ENCODE measurements around the gene NAALADL1. TPM values are rescaled to one million over a fixed set of nuclear protein-coding genes. Genes with fewer than 3 reads are reported as not detected.

The NAALADL1 gene
- total and polyA plus RNA-seq, 9 of the 15 experiments (the other 6 are each of a cell fraction or from before 2014, with no cell fraction given), result 0.06 to 0.72 (median 0.22) TPM; not detected in 4

DNA sequence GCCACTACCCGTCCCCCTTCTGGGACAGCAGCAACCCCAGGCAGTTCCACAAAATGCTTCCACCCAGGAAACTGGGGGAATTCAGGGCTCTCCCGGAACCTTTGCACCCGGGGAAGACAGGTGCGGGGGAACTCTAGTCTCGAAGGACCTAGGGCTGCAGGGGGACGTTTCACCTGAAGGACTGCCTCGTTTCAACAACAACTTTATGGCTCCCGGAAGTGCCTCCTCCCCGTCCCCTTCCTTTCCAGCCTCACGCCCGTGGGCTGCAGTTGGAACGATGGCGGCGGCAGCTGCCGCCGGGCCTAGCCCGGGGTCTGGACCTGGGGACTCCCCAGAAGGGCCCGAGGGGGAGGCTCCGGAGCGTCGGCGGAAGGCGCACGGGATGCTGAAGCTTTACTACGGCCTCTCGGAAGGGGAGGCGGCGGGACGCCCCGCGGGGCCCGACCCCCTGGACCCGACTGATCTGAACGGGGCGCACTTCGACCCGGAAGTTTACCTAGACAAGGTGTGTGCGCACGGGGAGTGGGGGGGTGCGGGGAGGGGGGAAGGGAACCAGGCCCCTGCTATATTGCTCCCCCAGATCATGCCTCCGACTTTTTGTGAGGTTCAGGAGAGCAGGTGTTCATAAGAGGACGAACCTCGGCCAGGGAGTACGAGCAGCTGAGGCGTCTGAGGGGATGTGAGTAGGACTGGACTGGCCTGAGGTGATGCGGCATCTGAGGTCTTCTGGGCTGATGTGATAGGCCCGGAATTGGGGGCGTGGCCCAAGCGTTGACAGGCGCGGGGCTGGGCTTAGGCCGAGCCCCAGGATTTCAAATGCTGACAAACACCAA lies 37.8 kb upstream of the NAALADL1 start, which contains the start of gene VPS51:
VPS51 (plus strand) TSS at position 241 of the 833 bp plus-strand sequence; CDS start at position 278, 37 bp downstream.
- Histone ChIP-seq H3K9ac (ENCODE audit: insufficient read depth in 1 of 2, low read depth in 2 of 2, low read length in 2 of 2) (peak within 1 kb of the TSS; percentile 75 to 90), H3K36me3 (ENCODE audit: control insufficient read depth, insufficient read depth, low read length) (peaks cover 16% of the 10 kb centered on the region; the same call in 2 of the 3 replicates), H3K27me3 (ENCODE audit: control insufficient read depth in 2 of 2, insufficient read depth in 2 of 2, low read length in 2 of 2) (no peaks in the 10 kb centered on the region), H3K4me3 (peak within 1 kb of the TSS; percentile 78), H3K9me1 (ENCODE audit: control insufficient read depth, insufficient read depth, low read length) (no peaks in the 10 kb centered on the region), H3K4me2 (ENCODE audit: insufficient read depth, low read length) (peak within 1 kb of the TSS; percentile 80), H3K79me2 (ENCODE audit: control insufficient read depth, insufficient read depth, low read length) (peaks cover 16% of the 10 kb centered on the region), H3K27ac (ENCODE audit: extremely low read depth, low read depth, low read length) (peak within 1 kb of the TSS; percentile 81), H3K4me1 (replicated peaks in 1 of 2; ENCODE audit: control insufficient read depth in 2 of 2, insufficient read depth in 2 of 2, low read length in 2 of 2) (peaks cover 11 to 14% of the 10 kb centered on the region in 2 experiments; a peak in 4 of 5 replicates), H4K20me1 (replicated peaks; ENCODE audit: control insufficient read depth, insufficient read depth, low read length) (no peaks in the 10 kb centered on the region), H2AFZ (ENCODE audit: low read depth, low read length) (peak within 1 kb of the TSS; percentile 100), H3K9me3 (replicated peaks; ENCODE audit: control insufficient read depth, insufficient read depth, low read depth, low read length) (no peaks in the 10 kb centered on the region)
- ATAC-seq (peak; percentile 100), FAIRE-seq (peak; percentile 99), DNase-seq (ENCODE audit: extremely low read depth in 1 of 4, low spot score in 3 of 4) (peak; percentile 93 to 96 (median 94))
- intact Hi-C loops (cut with micrococcal nuclease) (no loop called here), in situ Hi-C loops (cut with MboI) (no loop called here)
- ChIA-PET CTCF (ENCODE audit: low intra/inter-chr PET ratio) (interaction anchor here (1.1 kb wide), 1 partner anchor 83 kb away, joined by 3 read pairs; no protein-coding TSS in a partner anchor), POLR2A (interaction anchor here (0.5 to 8.4 kb wide), 11 partner anchors 8 to 733 kb away, joined by 3 to 92 read pairs (median 4); partner anchors contain the start of genes ARL2, CDC42BPG, TM7SF2 and ZNHIT2)
- BruUV-seq (replicated peaks), result TSS peak; percentile 62
- 0% methylated on average over 17 of the region's 52 CpGs for WGBS (ENCODE audit: insufficient coverage, low coverage, missing lambda C conversion rate)
- TF ChIP-seq AFF4 (CRISPR knock-in tag; IDR thresholded peaks at IDR 0.05) (no peak), ZBTB1 (CRISPR knock-in tag; IDR thresholded peaks at IDR 0.05; ENCODE audit: borderline replicate concordance, low read depth) (0 out of 2 replicates have a peak, but pooled peaks have one; percentile 26), MEF2A (IDR thresholded peaks at IDR 0.05; ENCODE audit: control insufficient read depth, low read depth, low read length) (peak; percentile 82), RCOR1 (IDR thresholded peaks at IDR 0.05; ENCODE audit: borderline replicate concordance in 1 of 2, low read depth in 2 of 2, low read length in 2 of 2) (peak in 1 of 2 experiments; percentile 85; a peak in 2 of 4 replicates), ZNF75A (CRISPR knock-in tag; IDR thresholded peaks at IDR 0.05) (no peak), CREB3 (tag; conservative IDR thresholded peaks at IDR 0.05; ENCODE audit: low read depth) (no peak), CBX1 (IDR thresholded peaks at IDR 0.05; ENCODE audit: low read depth) (peak; percentile 79), NR2C1 (IDR thresholded peaks at IDR 0.05) (peak; percentile 97), NR2C1 (tag; IDR thresholded peaks at IDR 0.05) (peak; percentile 97), TCF7L2 (IDR thresholded peaks at IDR 0.05; ENCODE audit: low read depth, low read length) (peak; percentile 36; the same call in 1 of the 2 replicates), SRF (CRISPR knock-in tag; IDR thresholded peaks at IDR 0.05) (0 out of 4 replicates have a peak, but pooled peaks of 1 of the 2 experiments have one; percentile 43), RFX7 (CRISPR knock-in tag; IDR thresholded peaks at IDR 0.05) (no peak), SETDB1 (IDR thresholded peaks at IDR 0.05; ENCODE audit: low read length) (peak; percentile 30), ELF4 (CRISPR knock-in tag; IDR thresholded peaks at IDR 0.05) (peak; percentile 92)
- TF ChIP-seq, protein P1, sequence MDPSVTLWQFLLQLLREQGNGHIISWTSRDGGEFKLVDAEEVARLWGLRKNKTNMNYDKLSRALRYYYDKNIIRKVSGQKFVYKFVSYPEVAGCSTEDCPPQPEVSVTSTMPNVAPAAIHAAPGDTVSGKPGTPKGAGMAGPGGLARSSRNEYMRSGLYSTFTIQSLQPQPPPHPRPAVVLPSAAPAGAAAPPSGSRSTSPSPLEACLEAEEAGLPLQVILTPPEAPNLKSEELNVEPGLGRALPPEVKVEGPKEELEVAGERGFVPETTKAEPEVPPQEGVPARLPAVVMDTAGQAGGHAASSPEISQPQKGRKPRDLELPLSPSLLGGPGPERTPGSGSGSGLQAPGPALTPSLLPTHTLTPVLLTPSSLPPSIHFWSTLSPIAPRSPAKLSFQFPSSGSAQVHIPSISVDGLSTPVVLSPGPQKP (CRISPR knock-in tag; IDR thresholded peaks at IDR 0.05), result no peak

Data from K562 (cell line).